ENCODE results near the gene ANP32D. TPM values are rescaled to one million over a fixed set of nuclear protein-coding genes. Genes with fewer than 3 reads are reported as not detected.
"Not testable (repeated sequence)": the region's sequence is repeated elsewhere in the genome, so short reads cannot be mapped to it uniquely, and the experiment has no call there.

ANP32D gene
- total RNA-seq, 1 experiment from 2014 or later = not detected

GRCh38 chr12:48514728-48515127 lies 42.4 kb downstream of the ANP32D start:
- H3K4me1 ChIP-seq = no peaks in the 10 kb centered on the region
- Mint-ChIP-seq H3K27me3 (ENCODE audit: insufficient read depth, unreplicated experiment) (peaks cover 8% of the 10 kb centered on the region), H3K9me3 (ENCODE audit: unreplicated experiment) (peaks cover 11% of the 10 kb centered on the region), H3K27ac (ENCODE audit: unreplicated experiment) (no peak overlapping the region), H3K36me3 (ENCODE audit: insufficient read depth, unreplicated experiment) (no peaks in the 10 kb centered on the region), H3K4me1 (ENCODE audit: low read depth, unreplicated experiment) (no peaks in the 10 kb centered on the region), H3K4me3 (ENCODE audit: unreplicated experiment) (no peak overlapping the region)
- TF ChIP-seq, protein P1, sequence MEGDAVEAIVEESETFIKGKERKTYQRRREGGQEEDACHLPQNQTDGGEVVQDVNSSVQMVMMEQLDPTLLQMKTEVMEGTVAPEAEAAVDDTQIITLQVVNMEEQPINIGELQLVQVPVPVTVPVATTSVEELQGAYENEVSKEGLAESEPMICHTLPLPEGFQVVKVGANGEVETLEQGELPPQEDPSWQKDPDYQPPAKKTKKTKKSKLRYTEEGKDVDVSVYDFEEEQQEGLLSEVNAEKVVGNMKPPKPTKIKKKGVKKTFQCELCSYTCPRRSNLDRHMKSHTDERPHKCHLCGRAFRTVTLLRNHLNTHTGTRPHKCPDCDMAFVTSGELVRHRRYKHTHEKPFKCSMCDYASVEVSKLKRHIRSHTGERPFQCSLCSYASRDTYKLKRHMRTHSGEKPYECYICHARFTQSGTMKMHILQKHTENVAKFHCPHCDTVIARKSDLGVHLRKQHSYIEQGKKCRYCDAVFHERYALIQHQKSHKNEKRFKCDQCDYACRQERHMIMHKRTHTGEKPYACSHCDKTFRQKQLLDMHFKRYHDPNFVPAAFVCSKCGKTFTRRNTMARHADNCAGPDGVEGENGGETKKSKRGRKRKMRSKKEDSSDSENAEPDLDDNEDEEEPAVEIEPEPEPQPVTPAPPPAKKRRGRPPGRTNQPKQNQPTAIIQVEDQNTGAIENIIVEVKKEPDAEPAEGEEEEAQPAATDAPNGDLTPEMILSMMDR (IDR thresholded peaks at IDR 0.05; ENCODE audit: insufficient read depth in 1 of 2, low read depth in 1 of 2, low read length in 1 of 2, severe bottlenecking in 1 of 2, unreplicated experiment in 1 of 2) = no peak
- no peak for DNase-seq
- H3K9me3 ChIP-seq = peaks cover 6% of the 10 kb centered on the region
- no peaks in the 10 kb centered on the region for H3K27me3 ChIP-seq (replicated peaks; ENCODE audit: control insufficient read depth, insufficient read depth, low read length)
- ChIA-PET CTCF (interaction anchor here (0.5 kb wide), 1 partner anchor 28 kb away, joined by 3 read pairs; no protein-coding TSS in a partner anchor), POLR2A (no interaction called here)
- no peak overlapping the region for H3K4me3 ChIP-seq (ENCODE audit: low read depth, low read length)
- no peaks in the 10 kb centered on the region for H3K36me3 ChIP-seq (ENCODE audit: control insufficient read depth, insufficient read depth, low read length)
- intact Hi-C loops (cut with micrococcal nuclease; ENCODE audit: unreplicated experiment) = no loop called here
- BruUV-seq (replicated peaks) = no TSS peak

DNA sequence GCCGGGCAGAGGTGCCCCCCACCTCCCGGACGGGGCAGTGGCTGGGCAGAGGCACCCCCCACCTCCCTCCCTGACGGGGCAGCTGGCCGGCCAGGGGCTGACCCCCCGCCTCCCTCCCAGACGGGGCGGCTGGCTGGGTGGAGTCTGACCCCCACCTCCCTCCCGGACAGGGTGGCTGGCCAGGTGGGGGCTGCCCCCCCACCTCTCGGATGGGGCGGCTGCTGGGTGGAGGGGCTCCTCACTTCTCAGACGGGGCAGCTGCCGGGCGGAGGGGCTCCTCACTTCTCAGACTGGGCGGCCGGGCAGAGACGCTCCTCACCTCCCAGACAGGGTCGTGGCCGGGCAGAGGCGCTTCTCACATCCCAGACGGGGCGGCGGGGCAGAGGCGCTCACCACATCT lies 48.0 kb downstream of the ANP32D start:
- H3K27me3 Mint-ChIP-seq (ENCODE audit: insufficient read depth, unreplicated experiment); POLR2A ChIA-PET; DNase-seq; H3K4me1 ChIP-seq; intact Hi-C loops (cut with micrococcal nuclease; ENCODE audit: unreplicated experiment); H3K36me3 ChIP-seq (ENCODE audit: control insufficient read depth, insufficient read depth, low read length); H3K9me3 ChIP-seq; H3K4me3 Mint-ChIP-seq (ENCODE audit: unreplicated experiment); BruUV-seq (replicated peaks); H3K27ac Mint-ChIP-seq (ENCODE audit: unreplicated experiment); H3K36me3 Mint-ChIP-seq (ENCODE audit: insufficient read depth, unreplicated experiment); H3K4me1 Mint-ChIP-seq (ENCODE audit: low read depth, unreplicated experiment); CTCF ChIA-PET; H3K9me3 Mint-ChIP-seq (ENCODE audit: unreplicated experiment); H3K27me3 ChIP-seq (replicated peaks; ENCODE audit: control insufficient read depth, insufficient read depth, low read length); H3K4me3 ChIP-seq (ENCODE audit: low read depth, low read length): not testable (repeated sequence)

Other genes with a start within 250 kb of the ANP32D start
- 13.2 and 14.7 TPM in 2 replicates for gene ZNF641, start 121.6 kb upstream of the ANP32D start, total RNA-seq (2022)
- not detected in 2 replicates for gene C12orf54, start 9.9 kb downstream of the ANP32D start, total RNA-seq (2022)
- not detected in 2 replicates for gene OR8S1, start 53.1 kb downstream of the ANP32D start, total RNA-seq (2022)
- not detected in 2 replicates for gene LALBA, start 97.5 kb downstream of the ANP32D start, total RNA-seq (2022)
- gene KANSL2, start 209.7 kb downstream of the ANP32D start, total RNA-seq (2022) = 59.7 and 67.2 TPM in 2 replicates
- 52.1 and 53.1 TPM in 2 replicates for gene CCNT1, start 244.1 kb downstream of the ANP32D start, total RNA-seq (2022)